NK-92 treated with Interleukin-12 subunit alpha and Interleukin-12 subunit beta, amount 100 ng/mL, for 24 hours (cell line): ENCODE data around the gene BACH2.

Source experiments
- DNase-seq: peaks from one replicate; lab custom pipeline; 2025; lab: John Stamatoyannopoulos, UW

BACH2 gene

GRCh38 chr6:90277302-90278011 lies 19.2 kb downstream of the BACH2 start:
- DNase-seq: no peak

GRCh38 chr6:90274451-90275030 lies 22.1 kb downstream of the BACH2 start:
- peak; percentile 71 for DNase-seq

- no peak for DNase-seq
Observed at GRCh38 chr6:90273863-90274262, 22.8 kb downstream of the BACH2 start.

DNA sequence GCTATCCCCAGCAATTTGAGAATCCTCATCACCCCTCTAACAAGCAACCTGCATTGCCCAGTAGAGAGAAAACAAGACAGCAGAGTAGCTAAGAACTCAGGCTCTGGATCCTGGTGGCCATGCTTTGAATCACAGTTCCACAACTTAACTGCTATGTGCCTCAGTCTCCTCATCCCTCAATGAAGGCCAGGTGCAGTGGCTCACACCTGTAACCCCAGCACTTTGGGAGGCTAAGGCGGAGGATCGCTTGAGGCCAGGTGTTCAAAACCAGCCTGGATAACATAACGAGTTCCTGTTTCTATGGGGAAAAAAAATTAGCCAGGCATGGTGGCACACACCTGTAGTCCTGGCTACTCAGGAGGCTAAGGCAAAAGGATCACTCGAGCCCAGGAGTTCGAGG lies 23.7 kb downstream of the BACH2 start:
- DNase-seq: no peak

DNA sequence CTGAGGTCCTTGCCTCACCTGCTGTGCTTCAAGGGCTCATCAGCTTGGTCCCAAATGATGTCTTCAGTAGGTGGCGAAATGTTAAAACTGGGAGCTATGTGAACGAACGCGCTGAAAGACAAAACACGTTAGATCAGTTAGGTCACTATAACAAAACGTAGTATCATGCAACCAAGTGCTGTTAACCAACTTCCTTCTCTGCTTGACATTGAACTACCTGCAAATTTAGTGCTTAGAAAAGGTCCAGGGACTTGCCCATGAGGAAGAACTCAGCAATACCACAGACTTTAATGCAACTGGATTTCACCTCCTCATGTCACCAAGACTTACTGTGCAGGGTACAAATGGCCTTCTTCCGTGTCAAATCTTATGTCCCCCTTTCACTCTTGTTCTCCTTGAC lies 24.8 kb downstream of the BACH2 start:
- DNase-seq: no peak

DNA sequence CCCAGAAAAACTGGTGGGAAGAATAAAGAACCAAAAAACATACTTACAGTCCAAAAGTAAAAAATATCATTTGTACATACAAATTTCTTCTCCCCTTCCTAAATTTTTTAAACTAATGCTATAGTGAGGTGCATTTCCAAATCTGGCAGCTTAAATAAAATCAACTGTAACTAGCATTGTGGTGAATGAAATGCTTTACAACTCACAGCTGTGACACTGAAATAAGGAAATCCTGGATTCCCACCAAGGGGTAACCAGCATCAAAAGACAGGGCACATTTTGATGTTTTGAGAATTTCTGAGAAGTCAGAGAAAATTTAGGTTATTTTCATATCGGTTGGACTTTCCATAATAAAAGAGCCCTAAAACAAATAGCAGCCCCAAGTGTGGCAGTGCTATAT lies 27.3 kb downstream of the BACH2 start:
- DNase-seq: no peak

DNA sequence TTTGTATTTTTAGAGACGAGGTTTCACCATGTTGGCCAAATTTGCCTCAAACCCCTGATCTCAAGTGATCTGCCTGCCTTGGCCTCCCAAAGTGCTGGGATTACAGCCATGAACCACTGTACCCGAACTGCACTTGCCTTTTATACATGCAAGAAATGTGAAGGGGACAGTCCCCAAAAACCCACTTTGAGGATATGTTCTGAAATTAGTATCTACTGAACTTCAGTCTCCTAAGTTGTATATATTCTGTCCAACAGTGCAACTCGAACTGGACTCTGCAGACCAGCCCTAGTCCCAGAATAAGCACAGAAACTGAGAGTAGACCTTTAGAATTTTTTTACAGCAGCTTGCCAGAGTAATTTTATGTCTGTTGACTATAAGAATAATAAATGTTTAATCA lies 28.5 kb downstream of the BACH2 start:
- DNase-seq: no peak

- no peak for DNase-seq
Observed at GRCh38 chr6:90266905-90267621, 29.6 kb downstream of the BACH2 start.

- DNase-seq: no peak
Observed at GRCh38 chr6:90264561-90264960, 32.1 kb downstream of the BACH2 start.

GRCh38 chr6:90263633-90264032 lies 33.0 kb downstream of the BACH2 start:
- DNase-seq: no peak

GRCh38 chr6:90261801-90262200 lies 34.8 kb downstream of the BACH2 start:
- no peak for DNase-seq

GRCh38 chr6:90257486-90257738 lies 39.2 kb downstream of the BACH2 start:
- DNase-seq: no peak

GRCh38 chr6:90256698-90257485 lies 39.8 kb downstream of the BACH2 start:
- no peak for DNase-seq

DNA sequence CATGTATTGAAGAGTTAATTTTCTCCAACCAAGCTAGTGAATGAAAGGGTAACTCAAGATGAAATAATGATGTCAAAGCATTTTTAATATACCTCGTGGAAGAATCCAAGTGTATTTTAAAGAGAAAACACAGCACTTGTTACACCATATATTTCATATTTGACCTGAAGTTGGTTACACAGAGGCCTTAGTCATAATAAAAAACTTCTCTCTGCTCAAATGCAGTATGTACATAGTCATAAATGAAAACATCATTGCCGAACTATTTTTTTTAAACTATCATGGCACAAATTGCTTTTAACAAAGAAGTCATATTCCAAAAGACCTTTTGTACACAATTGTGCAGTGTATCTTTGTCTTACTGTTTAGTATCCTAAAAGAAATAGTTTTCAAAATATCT lies 43.0 kb downstream of the BACH2 start:
- DNase-seq: no peak

DNA sequence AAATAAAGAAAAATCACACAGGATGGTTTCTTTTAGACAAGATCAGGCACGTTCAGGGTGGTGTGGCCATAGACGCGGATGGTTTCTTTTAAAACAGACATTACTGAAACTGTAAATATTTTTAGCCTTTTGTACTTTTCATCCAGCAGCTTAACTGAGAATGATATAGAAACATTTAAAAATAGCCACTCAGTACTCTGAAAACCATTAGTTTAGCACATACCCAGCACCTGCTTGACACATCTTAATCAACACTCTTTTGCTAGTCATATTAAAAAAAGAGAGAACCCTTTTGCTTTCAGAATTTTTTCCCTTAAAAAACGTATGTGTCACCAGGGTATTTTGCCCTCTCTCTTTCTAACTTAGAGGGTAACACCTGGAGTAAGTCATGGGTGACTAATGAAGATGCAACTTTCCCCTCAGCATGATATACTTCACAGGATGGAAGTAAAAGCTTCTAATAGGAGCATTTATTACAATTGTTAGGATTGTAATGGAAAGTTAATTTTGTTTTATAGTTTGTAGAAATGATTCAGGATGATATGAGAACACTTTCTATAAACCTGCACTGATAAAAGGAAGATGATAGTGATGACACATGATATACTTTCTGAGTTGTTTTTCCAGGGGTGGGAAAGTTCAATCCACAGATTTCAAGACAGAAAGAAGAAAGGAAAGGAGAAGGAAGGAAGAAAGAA lies 45.2 kb downstream of the BACH2 start:
- no peak for DNase-seq

GRCh38 chr6:90250405-90250804 lies 46.2 kb downstream of the BACH2 start:
- no peak for DNase-seq

DNA sequence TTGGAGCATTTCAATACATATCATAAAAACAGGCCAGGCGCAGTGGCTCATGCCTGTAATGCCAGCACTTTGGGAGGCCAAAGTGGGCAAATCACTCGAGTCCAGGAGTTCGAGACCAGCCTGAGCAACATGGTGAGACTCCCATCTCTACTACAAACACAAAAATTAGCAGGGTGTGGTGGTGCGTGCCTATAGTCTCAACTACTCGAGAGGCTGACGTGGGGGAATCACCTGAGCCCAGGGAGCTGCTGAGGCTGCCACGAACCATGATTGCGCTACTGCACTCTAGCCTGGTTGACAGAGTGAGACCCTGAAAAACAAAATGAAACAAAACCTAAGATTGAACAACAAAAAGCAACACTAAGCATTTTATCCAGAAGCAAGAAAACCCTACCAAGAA lies 47.2 kb downstream of the BACH2 start:
- no peak for DNase-seq

DNA sequence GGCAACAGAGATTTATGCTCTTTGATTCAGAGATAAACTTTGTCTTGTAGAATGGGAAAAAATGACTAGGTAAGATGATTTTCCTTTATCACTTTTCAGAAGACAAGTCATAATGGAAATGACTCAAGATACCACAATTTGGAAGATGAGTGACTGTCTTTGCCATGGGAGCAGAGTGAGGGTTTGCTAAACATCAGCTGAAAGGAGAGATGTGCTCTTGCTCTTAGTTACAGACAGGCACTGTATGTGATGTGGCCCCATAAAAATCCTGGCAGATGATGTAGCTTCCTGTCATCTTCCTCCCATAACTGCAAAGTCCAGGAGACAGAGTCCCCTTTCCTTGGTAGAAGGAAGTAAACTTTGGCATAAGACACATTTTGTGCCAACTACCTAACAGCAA lies 47.6 kb downstream of the BACH2 start:
- DNase-seq: no peak

DNA sequence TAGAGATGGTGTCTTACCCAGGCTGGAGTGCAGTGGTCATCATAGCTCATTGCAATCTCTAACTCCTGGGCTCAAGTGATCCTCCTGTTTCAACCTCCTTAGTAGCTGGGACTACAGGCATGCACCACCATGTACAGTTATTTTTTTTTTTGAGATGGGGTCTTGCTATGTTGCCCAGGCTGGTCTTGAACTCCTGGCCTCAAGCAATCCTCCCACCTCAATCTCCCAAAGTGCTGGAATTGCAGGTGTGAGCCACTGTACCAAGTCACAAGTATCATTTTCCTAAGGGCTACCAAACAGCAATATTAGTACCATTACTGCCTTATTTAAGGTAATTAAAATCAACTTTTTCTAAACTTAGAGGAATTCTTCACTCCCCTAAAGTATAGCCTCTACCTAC lies 49.4 kb downstream of the BACH2 start:
- no peak for DNase-seq

DNA sequence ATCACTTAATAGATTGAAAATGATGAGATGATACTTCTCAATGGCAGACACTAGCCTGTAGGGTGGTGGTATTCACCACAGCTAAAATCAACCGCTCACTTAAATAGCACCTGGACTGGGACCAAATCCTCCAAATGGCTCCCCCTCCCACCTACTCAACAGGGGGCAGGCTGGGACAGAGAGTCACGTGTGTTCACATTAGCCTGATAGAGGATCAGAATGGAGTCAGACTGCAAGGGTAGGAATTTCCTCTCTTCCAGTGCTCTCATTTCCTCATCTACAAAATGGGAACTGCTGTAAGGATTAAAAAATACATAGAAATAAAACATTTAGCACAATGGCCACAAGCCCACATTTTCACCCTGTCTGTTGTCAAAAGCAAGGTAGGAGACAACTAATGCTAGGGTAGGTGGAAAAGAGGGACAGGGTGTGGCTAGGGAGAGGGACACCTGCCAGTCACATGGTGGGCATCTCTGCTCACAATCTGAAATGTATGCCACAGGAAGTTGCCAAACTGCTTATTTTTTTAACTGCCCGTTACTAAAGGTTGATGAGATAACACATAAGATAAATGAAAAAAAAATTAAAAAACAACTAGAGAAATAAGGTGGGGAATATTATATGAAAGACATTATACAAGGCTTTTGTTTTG lies 55.3 kb downstream of the BACH2 start:
- no peak for DNase-seq

- no peak for DNase-seq
Observed at GRCh38 chr6:90238496-90239266, 58.0 kb downstream of the BACH2 start.
